Thyroid gland (tissue), 4 donors: ENCODE data around the gene CMSS1. TPM values are rescaled to one million over a fixed set of nuclear protein-coding genes. Genes with fewer than 3 reads are reported as not detected.
A peak's percentile ranks its signal among the peaks of the same experiment; 100 is the strongest.

Experiments
- DNase-seq, 2 donors: peaks; one replicate each; pipeline ENCODE4 v3.0.0-alpha.2; 2019
- H3K27ac ChIP-seq, 3 donors: fragments of 200-600 bp; sonication (generic); 1 replicate in 2 of 3; 2 replicates in 1 of 3; pipeline ENCODE4 v1.5.1; 2016 to 2019; ENCODE audit warnings: mild to moderate bottlenecking in 1 of 3, moderate library complexity in 1 of 3
- H3K27me3 ChIP-seq: fragments of 200-600 bp; sonication (generic); one replicate; pipeline ENCODE4 v1.5.1; 2019
- H3K36me3 ChIP-seq, 2 donors: fragments of 200-600 bp; sonication (generic); one replicate each; pipeline ENCODE4 v1.5.1; 2016 to 2019
- H3K4me1 ChIP-seq, 2 donors: fragments of 200-600 bp; sonication (generic); one replicate each; pipeline ENCODE4 v1.5.1; 2017 to 2019
- H3K4me3 ChIP-seq, 3 donors: fragments of 200-600 bp; sonication (generic); replicated peaks in 1 of 3; 1 replicate in 2 of 3; 2 replicates in 1 of 3; pipeline ENCODE4 v1.5.1; 2016; ENCODE audit warnings: mild to moderate bottlenecking in 1 of 3
- H3K9me3 ChIP-seq: fragments of 200-600 bp; sonication (generic); one replicate; pipeline ENCODE4 v1.5.1; 2017
- POLR2A ChIP-seq, 2 donors: fragments of 450-650 bp; IDR thresholded peaks; one replicate each; pipeline ENCODE4 v1.6.1; 2017; ENCODE audit warnings: antibody characterized with exemption in 2 of 2, mild to moderate bottlenecking in 2 of 2, moderate library complexity in 1 of 2
- WGBS, 2 donors: methylation state at CpG; one replicate each; pipeline ENCODE4 v1.1.5; 2017; 5-methylcytosine and 5-hydroxymethylcytosine counted together
- intact Hi-C: fragments of 100-400 bp; cut with DNase I; formaldehyde crosslinking; loops from one replicate; pipeline ENCODE4 v1.15.1; 2023
- total RNA-seq, 4 donors: library from RNA; depleted of rRNA; stranded (reverse); fragments of >200 nt; gene quantifications; one replicate each; pipeline ENCODE4 v1.2.3, GENCODE V29; 2016
- TF ChIP-seq, protein P1 (sequence below), 6 experiments: fragments of 200-600 bp in 3 of 6; fragments of 450-650 bp in 3 of 6; sonication (generic) in 3 of 6; IDR thresholded peaks; one replicate each; pipeline ENCODE4 v1.5.1; 2016 to 2019; ENCODE audit warnings: antibody characterized with exemption in 6 of 6, mild to moderate bottlenecking in 2 of 6, inconsistent platforms in 1 of 6, moderate library complexity in 1 of 6

Gene CMSS1
- total RNA-seq, 4 donors from 2014 or later = 7.7 to 15.0 (median 12.9) TPM

DNA sequence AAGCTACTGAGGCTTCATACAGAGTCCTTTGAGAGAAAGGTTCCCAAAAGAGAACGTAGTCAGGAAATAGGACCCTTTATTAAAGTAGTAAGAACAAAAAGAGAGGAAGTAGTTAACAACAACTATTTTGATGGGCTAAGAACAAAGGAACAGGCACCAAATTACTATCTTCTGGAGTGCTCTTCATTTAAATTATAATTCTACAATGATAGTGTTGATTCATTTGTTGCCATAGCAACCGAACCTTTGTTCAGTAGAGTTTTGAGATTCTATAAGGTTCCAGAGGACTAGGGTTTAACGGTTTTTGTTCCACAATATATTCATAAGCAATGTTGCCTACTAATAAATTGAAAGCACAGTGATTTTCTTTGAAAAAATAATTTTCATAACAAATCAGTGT is 78.8 kb downstream of the CMSS1 start:
- Histone ChIP-seq H3K9me3 (no peaks in the 10 kb centered on the region), H3K36me3 (no peaks in the 10 kb centered on the region), H3K4me3 (no peak overlapping the region), H3K27ac (no peak overlapping the region), H3K27me3 (no peaks in the 10 kb centered on the region), H3K4me1 (no peaks in the 10 kb centered on the region)
- TF ChIP-seq, protein P1, sequence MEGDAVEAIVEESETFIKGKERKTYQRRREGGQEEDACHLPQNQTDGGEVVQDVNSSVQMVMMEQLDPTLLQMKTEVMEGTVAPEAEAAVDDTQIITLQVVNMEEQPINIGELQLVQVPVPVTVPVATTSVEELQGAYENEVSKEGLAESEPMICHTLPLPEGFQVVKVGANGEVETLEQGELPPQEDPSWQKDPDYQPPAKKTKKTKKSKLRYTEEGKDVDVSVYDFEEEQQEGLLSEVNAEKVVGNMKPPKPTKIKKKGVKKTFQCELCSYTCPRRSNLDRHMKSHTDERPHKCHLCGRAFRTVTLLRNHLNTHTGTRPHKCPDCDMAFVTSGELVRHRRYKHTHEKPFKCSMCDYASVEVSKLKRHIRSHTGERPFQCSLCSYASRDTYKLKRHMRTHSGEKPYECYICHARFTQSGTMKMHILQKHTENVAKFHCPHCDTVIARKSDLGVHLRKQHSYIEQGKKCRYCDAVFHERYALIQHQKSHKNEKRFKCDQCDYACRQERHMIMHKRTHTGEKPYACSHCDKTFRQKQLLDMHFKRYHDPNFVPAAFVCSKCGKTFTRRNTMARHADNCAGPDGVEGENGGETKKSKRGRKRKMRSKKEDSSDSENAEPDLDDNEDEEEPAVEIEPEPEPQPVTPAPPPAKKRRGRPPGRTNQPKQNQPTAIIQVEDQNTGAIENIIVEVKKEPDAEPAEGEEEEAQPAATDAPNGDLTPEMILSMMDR (IDR thresholded peaks at IDR 0.05) = no peak
- no peak for TF ChIP-seq POLR2A (IDR thresholded peaks at IDR 0.05)
- DNase-seq = no peak
- 77 to 84% methylated on average over 3 of the region's 3 CpGs for WGBS, 2 donors
- intact Hi-C loops = no loop called here

DNA sequence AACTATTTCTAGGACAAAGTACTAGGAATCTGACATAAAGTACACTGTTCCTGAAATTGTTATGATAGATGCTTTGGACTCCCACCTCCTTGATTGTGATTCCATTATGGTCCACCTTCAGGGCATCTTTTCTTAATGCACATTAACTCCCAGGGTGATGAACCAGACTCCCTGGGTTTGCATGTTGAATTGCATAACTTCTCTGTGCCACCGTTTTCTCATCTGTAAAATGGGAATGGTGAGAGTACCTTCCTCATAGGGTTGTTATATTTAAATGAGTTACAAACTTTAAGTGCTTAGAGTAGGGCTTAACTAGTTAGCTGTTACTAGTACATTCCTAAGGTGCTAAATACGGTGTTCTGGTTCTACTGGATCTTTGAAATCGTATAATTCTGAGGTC is 81.9 kb downstream of the CMSS1 start:
- WGBS, 2 donors = 94 to 96% methylated on average over 3 of the region's 3 CpGs
- Histone ChIP-seq H3K27me3 (no peaks in the 10 kb centered on the region), H3K27ac (no peak overlapping the region), H3K4me3 (no peak overlapping the region), H3K4me1 (no peaks in the 10 kb centered on the region), H3K36me3 (no peaks in the 10 kb centered on the region), H3K9me3 (no peaks in the 10 kb centered on the region)
- intact Hi-C loops = no loop called here
- TF ChIP-seq POLR2A (IDR thresholded peaks at IDR 0.05) = no peak
- TF ChIP-seq, protein P1 (IDR thresholded peaks at IDR 0.05) = no peak
- no peak for DNase-seq

DNA sequence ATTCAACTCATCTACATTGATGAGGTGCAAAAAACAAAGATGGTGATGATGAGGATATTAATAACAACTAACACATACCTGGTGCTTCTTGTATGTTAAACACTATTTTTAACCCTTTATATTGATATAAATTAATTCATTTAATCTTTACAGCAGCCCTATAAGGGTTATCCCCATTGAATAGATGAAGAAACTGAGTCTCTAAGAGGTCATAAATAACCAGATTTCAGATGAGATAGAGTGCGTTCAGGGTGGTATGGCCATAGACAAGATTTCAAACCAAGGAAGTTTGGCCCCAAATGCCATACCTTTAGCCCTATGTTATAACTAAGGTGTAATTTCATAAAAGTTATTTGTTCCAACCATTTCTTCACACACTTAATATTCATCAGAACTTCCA is 82.6 kb downstream of the CMSS1 start:
- no peaks in the 10 kb centered on the region for H3K4me1 ChIP-seq
- no peaks in the 10 kb centered on the region for H3K36me3 ChIP-seq
- no peak for DNase-seq
- H3K27me3 ChIP-seq = no peaks in the 10 kb centered on the region
- intact Hi-C loops = no loop called here
- 97 to 100% methylated on average over 1 of the region's 1 CpG for WGBS, 2 donors
- no peak for TF ChIP-seq POLR2A (IDR thresholded peaks at IDR 0.05)
- TF ChIP-seq, protein P1 (IDR thresholded peaks at IDR 0.05) = no peak
- H3K27ac ChIP-seq = no peak overlapping the region
- H3K9me3 ChIP-seq = no peaks in the 10 kb centered on the region
- no peak overlapping the region for H3K4me3 ChIP-seq

- no peaks in the 10 kb centered on the region for H3K9me3 ChIP-seq
- DNase-seq = no peak
- intact Hi-C loops = no loop called here
- 53 to 61% methylated on average over 6 of the region's 6 CpGs for WGBS, 2 donors
- H3K27ac ChIP-seq = peak overlapping the region in 1 of 3 donors; percentile 43
- no peaks in the 10 kb centered on the region for H3K36me3 ChIP-seq
- H3K4me3 ChIP-seq = no peak overlapping the region
- H3K27me3 ChIP-seq = no peaks in the 10 kb centered on the region
- TF ChIP-seq POLR2A (IDR thresholded peaks at IDR 0.05) = no peak
- TF ChIP-seq, protein P1 (IDR thresholded peaks at IDR 0.05) = no peak
- no peaks in the 10 kb centered on the region for H3K4me1 ChIP-seq
Measured at GRCh38 chr3:99901200-99901926, 83.7 kb downstream of the CMSS1 start.

DNA sequence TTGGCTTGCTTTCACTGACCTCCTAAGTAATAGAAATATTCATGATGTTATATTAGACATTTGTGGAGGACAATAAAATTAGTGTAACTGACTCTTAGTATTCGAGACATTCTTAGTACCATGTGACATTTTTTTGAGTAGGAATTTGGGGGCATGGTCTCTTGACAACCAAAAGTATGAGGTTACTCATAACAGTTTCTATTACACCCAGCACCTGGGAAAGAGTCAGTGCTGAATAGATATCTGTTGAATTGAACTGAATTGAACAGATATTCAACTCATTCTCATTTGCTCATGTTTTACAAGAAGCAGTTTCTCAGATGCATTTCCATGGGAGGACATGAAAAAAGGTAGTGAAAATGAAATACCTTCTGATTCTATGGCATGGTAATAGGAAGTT is 84.4 kb downstream of the CMSS1 start:
- intact Hi-C loops = no loop called here

More for the DNA sequence above, 84.4 kb downstream of the CMSS1 start:
- Histone ChIP-seq H3K4me1 (no peaks in the 10 kb centered on the region), H3K9me3 (no peaks in the 10 kb centered on the region), H3K4me3 (no peak overlapping the region), H3K27ac (no peak overlapping the region), H3K36me3 (no peaks in the 10 kb centered on the region), H3K27me3 (no peaks in the 10 kb centered on the region)
- no peak for TF ChIP-seq POLR2A (IDR thresholded peaks at IDR 0.05)
- TF ChIP-seq, protein P1 (IDR thresholded peaks at IDR 0.05) = no peak
- WGBS, 2 donors = 86 to 98% methylated on average over 1 of the region's 1 CpG
- no peak for DNase-seq
